GM21619 (cell line): ENCODE results near the gene BCAS1.

Experiments used
- ATAC-seq: cut with Tn5 transposase; IDR thresholded peaks from one replicate; pipeline ENCODE4 v1.9.1; 2021; ENCODE audit not compliant: unreplicated experiment

The BCAS1 gene, protein sequence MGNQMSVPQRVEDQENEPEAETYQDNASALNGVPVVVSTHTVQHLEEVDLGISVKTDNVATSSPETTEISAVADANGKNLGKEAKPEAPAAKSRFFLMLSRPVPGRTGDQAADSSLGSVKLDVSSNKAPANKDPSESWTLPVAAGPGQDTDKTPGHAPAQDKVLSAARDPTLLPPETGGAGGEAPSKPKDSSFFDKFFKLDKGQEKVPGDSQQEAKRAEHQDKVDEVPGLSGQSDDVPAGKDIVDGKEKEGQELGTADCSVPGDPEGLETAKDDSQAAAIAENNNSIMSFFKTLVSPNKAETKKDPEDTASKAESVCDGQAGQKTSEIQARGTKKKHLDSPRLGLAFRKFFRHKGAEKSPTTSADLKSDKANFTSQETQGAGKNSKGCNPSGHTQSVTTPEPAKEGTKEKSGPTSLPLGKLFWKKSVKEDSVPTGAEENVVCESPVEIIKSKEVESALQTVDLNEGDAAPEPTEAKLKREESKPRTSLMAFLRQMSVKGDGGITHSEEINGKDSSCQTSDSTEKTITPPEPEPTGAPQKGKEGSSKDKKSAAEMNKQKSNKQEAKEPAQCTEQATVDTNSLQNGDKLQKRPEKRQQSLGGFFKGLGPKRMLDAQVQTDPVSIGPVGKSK

DNA sequence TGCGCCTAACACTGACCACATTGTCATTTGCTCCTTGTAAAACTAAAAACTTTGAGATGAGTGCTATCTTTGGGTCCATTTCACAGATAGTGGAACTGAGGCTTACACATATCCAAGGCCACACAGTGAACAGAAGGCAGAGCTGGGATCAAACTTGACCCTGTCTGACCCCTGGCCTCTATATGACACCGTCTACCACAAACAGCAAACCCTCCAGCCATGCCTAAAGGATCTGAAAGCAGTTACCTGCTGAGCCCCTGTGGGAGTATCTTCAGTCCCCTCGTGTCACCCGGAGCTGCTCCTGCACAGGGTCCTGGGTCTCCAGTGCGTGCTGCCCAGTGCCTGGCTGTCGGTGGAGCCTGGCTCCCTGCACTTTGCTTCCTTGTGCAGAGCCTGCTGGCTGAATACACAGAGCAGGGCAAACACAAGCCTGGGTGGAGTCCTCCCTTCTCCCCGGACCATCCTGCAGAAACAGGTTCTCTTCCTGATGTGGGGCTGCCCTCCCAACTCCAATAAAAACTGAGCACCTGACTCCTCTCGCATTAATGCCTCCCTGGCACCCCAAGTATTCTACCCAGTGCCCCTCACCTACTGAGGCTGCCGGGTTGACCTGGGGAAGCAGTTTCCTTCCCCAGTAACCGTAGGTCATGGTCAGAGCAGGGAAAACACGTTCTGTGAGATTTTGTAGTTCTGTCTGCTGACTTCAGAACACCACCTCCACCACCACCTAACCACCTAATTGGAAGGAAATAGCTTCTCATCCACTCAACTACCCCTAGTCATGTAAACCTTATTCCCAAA, at the start of gene BCAS1:
Gene BCAS1 (minus strand): TSS at position 408 of the 801 bp plus-strand sequence. CDS start 11,876 bp downstream, outside the sequence.
- ATAC-seq: no peak

DNA sequence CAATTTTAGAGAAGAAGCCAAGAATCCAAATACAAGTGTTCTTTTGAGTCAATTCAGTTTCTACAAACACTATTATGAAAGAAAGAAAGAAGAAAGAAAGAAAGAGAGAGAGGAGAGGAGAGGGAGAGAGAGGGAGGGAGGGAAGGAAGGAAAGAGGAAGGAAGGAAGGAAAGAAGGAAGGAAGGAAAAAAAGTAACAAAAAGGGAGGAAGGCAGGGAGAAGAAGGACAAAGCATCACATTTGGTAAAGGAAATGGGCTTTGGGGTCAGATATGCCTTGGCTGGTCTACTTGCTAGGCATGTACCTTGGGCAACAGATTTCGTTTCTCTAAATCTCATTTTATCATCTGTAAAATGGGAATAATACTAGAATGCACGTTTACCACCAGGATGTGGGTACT, 49.4 kb upstream of the BCAS1 start:
- ATAC-seq: no peak

DNA sequence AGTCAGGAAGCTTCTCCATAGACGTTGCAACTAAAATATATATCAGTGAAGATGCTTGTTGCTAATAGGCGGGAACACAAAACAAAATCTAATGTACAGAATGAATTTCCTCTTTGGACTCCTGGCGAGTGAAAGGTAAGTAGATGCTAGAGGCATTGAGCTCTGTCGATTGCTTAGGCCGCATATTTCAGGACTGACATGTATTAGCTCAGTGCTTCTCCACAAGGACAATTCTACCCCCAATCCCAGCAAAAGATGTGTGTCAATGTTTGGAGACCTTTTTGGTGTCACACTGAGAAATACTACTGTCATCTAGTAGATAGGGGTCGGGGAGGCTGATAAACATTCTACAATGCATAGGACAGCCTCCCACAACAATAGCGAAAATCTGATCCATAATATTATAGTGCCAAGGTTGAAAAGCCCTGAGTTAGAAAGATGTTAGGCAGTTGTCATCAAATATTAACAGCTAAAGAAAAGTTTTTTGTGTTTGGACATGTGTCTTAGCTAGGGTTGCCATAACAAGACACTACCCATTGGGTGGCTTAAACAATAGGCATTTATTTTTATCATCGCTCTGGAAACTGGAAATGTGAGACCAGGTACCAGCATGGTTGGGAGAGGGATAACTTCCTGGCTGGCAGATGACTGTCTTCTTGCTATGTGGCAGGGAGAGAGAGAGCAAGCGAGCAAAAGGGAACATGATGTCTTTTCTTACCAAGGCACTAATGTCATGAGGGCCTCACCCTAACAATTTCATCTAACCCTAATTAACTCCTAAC, 48.0 kb upstream of the BCAS1 start:
- ATAC-seq: no peak

DNA sequence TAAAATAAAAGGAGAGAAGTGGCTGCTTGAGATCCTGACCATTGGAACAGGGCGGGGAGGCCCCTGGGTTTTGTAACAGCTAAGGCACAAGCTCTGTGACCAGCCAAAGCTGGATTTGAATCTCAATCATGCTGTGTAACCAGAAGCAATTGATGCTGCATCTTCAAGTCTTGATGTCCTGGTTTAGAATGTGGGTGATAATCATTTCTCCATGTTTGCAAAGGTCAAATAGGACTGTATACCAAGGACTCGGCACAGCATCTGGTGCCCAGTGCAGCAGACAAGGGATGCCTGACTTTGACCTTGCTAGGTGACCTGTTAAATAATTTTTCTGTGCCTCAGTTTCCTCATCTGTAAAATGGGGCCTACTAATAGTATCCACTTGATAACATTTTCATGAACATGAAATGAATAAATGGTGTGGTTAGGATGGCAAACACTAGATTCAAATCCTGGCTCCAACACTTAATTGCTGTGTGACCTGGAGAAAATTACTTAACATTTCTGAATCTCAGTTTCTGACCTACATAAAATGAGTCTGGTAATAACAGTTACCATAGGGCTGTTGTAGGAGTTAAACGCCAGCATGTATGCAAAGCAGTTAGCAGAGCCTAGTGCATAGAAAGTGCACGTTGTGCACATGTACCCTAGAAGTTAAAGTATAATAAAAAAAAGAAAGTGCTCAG, 46.3 kb upstream of the BCAS1 start:
- no peak for ATAC-seq

DNA sequence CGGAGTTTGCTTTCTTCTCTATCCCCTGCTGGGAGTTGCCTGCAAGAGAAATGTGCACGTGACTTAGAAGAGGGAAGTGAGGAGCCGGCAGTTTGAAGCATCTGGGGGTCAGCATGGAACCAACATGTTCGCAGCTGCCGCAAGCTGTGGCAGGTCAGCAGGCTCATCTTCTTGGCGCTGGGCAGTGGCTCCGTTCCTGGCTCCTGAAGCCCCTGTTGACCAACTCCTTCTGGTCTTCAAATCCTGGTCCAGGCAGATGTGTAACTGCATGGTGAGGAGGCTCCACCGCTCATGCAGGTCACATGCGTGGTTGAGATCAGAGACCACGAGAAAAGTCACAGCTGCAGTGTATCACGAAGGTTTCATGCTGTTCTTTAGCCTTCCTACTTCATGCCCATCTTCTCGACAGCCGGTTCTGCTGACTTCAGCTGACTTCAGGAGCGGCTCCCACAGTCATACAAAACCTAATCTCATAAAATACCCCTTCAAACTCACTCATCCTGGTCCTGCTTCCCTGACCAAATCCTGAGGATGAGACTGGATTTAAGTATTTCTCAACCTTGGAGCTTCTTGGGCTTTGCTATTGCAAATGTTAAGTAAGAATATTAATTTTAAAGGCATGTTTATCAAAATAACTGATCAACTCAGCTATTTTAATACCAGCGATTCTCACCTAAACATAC, 44.9 kb upstream of the BCAS1 start:
- ATAC-seq: no peak

DNA sequence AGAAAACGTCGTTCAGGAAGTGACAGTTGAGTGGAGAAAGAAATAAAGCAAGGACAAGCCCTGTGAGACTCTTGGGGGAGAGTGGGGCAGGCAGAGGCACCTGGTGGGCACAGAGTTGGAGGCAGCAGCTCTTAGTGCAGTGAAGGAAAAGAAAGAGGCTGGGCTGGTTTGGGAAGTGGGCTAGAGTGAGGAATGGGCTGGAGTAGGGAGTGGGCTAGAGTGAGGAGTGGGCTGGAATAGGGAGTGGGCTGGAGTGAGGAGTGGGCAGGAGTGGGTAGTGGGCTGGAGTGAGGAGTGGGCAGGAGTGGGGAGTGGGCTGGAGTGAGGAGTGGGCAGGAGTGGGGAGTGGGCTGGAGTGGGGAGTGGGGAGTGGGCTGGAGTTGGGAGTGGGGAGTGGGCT, 43.7 kb upstream of the BCAS1 start:
- ATAC-seq: no peak

DNA sequence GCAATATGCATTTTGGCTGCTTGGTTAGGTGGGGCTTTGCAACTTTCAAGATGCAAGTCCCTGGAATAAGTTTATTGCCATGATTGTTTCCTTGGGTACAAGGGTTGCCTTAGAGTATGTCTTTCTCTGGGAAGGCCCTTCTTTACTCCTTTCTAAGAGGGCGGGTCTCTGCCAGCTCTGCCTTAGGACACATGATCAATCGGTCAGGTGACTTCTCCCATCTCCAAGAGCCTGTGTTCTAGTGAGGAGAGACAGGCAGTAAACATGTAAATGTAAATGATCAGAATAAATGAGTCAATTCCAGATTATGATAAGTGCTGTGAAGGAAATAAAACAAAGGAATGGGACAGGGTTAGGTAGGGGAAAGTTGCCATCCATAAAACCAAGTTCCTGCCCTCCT, 43.2 kb upstream of the BCAS1 start:
- ATAC-seq: no peak

- ATAC-seq: no peak
Measured at GRCh38 chr20:54112221-54112884, 42.0 kb upstream of the BCAS1 start.

- no peak for ATAC-seq
Measured at GRCh38 chr20:54111460-54111859, 41.1 kb upstream of the BCAS1 start.

GRCh38 chr20:54110457-54110856, 40.1 kb upstream of the BCAS1 start:
- ATAC-seq: no peak

DNA sequence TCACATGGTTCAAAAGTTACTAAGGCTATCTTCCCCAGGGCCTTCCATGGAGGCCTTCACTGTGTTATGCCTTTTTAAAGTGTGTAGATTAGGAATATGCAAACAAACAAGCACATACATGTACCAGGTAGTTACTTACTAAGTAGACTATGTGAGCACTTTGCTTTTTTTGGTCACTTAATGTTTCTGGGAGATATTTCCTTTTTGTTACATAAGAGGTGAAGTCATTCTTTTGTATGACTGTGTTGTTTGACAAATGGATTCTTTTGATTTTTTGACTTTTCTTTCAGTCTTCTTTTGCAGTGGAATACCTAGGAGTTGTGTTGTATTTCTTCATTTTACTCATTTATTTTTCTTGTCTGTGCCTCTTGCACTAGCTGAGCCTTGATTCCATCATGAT, 39.6 kb upstream of the BCAS1 start:
- ATAC-seq: no peak

DNA sequence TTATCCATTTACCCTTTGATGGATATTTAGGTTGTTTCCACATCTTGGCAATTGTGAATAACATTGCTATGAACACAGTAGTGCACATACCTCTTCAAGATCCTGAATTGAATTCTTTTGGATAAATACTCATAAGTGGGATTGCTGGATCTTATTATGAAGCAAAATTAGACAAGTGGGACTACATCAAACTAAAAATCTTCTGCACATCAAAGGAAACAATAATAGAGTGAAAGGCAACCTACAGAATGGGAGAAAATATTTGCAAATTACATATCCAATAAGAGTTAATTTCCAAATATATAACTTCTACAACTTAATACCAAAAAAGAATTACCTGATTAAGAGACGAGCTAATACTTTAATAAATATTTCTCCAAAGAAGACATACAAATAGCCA, 38.4 kb upstream of the BCAS1 start:
- no peak for ATAC-seq

DNA sequence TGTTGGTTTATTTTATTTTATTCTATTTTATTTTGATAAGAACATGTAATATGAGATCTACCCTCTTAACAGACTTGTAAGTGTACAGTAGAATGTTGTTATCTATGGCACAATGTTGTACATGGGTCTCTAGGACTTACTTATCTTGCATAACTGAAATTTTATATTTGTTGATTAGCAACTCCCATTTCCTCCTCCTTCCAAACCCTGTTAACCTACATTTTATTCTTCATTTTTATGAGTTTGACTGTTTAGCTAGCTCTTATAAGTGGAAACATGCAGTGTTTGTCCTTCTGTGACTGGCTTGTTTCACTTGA, 37.9 kb upstream of the BCAS1 start:
- ATAC-seq: no peak

DNA sequence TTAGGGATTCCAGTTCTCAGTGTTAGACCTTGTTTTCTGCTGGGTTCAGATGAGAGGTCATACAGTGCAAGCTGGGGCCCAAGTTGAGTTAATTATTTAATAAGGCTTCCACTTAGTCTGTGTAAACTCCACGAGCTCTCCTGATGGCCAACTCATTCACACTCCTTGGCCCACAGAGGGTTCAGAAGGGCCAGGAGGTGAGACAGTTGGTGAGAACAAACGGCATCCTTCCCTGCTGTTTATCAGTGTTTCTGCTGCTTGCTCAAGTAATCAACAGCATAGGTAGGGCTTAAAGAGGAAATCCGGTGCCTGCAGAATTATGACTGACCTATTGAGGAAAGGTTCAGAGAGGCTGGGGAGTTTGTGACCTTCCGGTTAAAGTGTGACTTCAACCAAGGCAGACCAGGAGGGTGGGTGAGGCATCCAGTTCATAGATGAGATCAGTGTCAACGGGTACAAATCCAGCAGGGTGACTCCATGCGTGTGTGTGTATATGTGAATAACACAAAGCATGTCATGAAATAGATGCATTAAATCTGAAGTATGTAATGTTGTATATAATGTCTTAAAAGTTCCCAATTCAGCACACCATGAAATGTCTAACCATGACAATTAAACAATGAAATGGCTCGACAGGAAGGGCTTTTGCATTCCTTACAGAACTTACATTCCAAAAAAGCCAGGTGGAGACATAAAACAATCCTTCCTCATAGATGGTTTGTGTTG, 37.4 kb upstream of the BCAS1 start:
- no peak for ATAC-seq

GRCh38 chr20:54107181-54107580, 36.8 kb upstream of the BCAS1 start:
- ATAC-seq: no peak

- ATAC-seq: no peak
Measured at GRCh38 chr20:54106162-54106561, 35.8 kb upstream of the BCAS1 start.

DNA sequence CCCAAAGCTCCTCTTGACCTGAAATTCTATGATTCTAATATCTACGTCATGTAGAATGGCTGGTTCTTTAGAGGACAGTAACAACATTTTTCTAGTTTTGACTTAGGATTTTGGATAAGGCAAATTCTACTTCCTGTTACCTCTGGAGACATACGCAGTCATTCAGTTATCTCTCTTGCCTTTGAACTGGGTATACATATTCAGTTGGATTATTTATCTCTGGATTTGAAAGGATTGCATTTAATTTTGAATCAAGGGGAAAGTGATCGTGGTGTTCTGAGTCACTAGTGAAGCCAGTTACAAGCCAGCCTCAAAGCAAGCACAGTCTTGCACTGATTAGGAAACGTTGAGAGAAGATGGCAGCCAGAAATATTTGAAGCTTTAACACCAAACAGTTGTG, 35.3 kb upstream of the BCAS1 start:
- no peak for ATAC-seq

- ATAC-seq: no peak
Measured at GRCh38 chr20:54104781-54105180, 34.4 kb upstream of the BCAS1 start.
